SK-N-SH treated with all-trans-retinoic acid at 6 μM for 48 hours (cell line): ENCODE measurements around the gene GLRA2.

Source experiments
- BACH2 ChIP-seq: fragments of 250-450 bp; sonication (Bioruptor Pico); IDR thresholded peaks from 2 replicates; pipeline ENCODE4 v1.9.0; 2021; ENCODE audit warnings: mild to moderate bottlenecking, borderline replicate concordance
- CREB5 ChIP-seq: fragments of 250-450 bp; sonication (Bioruptor Pico); IDR thresholded peaks from 2 replicates; pipeline ENCODE4 v1.5.1; 2020; ENCODE audit warnings: low read depth, mild to moderate bottlenecking, moderate library complexity
- CSDC2 ChIP-seq: fragments of 250-450 bp; sonication (Bioruptor Pico); IDR thresholded peaks from 2 replicates; pipeline ENCODE4 v1.5.0; 2020; ENCODE audit warnings: mild to moderate bottlenecking, moderate library complexity
- CSRNP3 ChIP-seq: fragments of 250-450 bp; sonication (Bioruptor Pico); IDR thresholded peaks from 2 replicates; pipeline ENCODE4 v1.5.1; 2021; ENCODE audit warnings: mild to moderate bottlenecking, moderate library complexity
- ESRRG ChIP-seq: fragments of 250-450 bp; sonication (Bioruptor Pico); IDR thresholded peaks from 2 replicates; pipeline ENCODE4 v1.6.1; 2021; ENCODE audit warnings: mild to moderate bottlenecking
- GLIS3 ChIP-seq: fragments of 250-450 bp; sonication (Bioruptor Pico); IDR thresholded peaks from 2 replicates; pipeline ENCODE4 v1.5.0; 2020; ENCODE audit warnings: mild to moderate bottlenecking, moderate library complexity
- PATZ1 ChIP-seq: fragments of 250-450 bp; sonication (Bioruptor Pico); IDR thresholded peaks from 2 replicates; pipeline ENCODE4 v1.8.0; 2020; ENCODE audit warnings: mild to moderate bottlenecking, moderate library complexity, borderline replicate concordance
- PPARA ChIP-seq: fragments of 250-450 bp; sonication (Bioruptor Pico); IDR thresholded peaks from 2 replicates; pipeline ENCODE4 v1.5.0; 2020; ENCODE audit warnings: mild to moderate bottlenecking, borderline replicate concordance
- RARB ChIP-seq: fragments of 250-450 bp; sonication (Bioruptor Pico); IDR thresholded peaks from 2 replicates; pipeline ENCODE4 v1.8.0; 2021; ENCODE audit warnings: mild to moderate bottlenecking, moderate library complexity
- SNAI2 ChIP-seq: fragments of 250-450 bp; sonication (Bioruptor Pico); IDR thresholded peaks from 2 replicates; pipeline ENCODE4 v1.5.0; 2020; ENCODE audit warnings: mild to moderate bottlenecking, moderate library complexity
- TCF4 ChIP-seq: fragments of 250-450 bp; sonication (Bioruptor Pico); IDR thresholded peaks from 2 replicates; pipeline ENCODE4 v1.8.0; 2021; ENCODE audit warnings: mild to moderate bottlenecking, moderate library complexity, borderline replicate concordance
- ZFP30 ChIP-seq: fragments of 450-650 bp; formaldehyde crosslinking; IDR thresholded peaks from 2 replicates; pipeline ENCODE4 v1.5.0; 2022; ENCODE audit warnings: mild to moderate bottlenecking, moderate library complexity
- ZNF565 ChIP-seq: fragments of 450-650 bp; formaldehyde crosslinking; conservative IDR thresholded peaks from 2 replicates; pipeline ENCODE4 v1.5.0; 2020; ENCODE audit warnings: low read depth, mild to moderate bottlenecking, moderate library complexity
- ZNF8 ChIP-seq: fragments of 450-650 bp; formaldehyde crosslinking; IDR thresholded peaks from 2 replicates; pipeline ENCODE4 v1.5.0; 2020; ENCODE audit warnings: mild to moderate bottlenecking, moderate library complexity

- TF ChIP-seq ZFP30 (CRISPR knock-in tag) (no peak), CSDC2 (CRISPR knock-in tag) (no peak), PATZ1 (CRISPR knock-in tag) (no peak), RARB (CRISPR knock-in tag) (no peak), CREB5 (CRISPR knock-in tag) (no peak), CSRNP3 (CRISPR knock-in tag) (no peak), ESRRG (CRISPR knock-in tag) (no peak), GLIS3 (CRISPR knock-in tag) (no peak), TCF4 (CRISPR knock-in tag) (no peak), BACH2 (CRISPR knock-in tag) (no peak), ZNF565 (no peak), SNAI2 (no peak), ZNF8 (no peak), PPARA (CRISPR knock-in tag) (no peak)
Measured at GRCh38 chrX:14506866-14507265, 22.5 kb upstream of the GLRA2 start.
